Fibroblast of the conjunctiva (primary cell): Measurements from ENCODE around the gene VANGL2.

Experiments
- DNase-seq: peaks from one replicate; pipeline ENCODE4 v3.0.0-alpha.2; 2010; ENCODE audit warnings: low read depth

VANGL2 gene

GRCh38 chr1:160428053-160428452 lies 27.7 kb downstream of the VANGL2 start:
- DNase-seq, result no peak

GRCh38 chr1:160428655-160429054 lies 28.3 kb downstream of the VANGL2 start:
- no peak for DNase-seq

GRCh38 chr1:160429125-160429561 lies 28.8 kb downstream of the VANGL2 start:
- no peak for DNase-seq

- no peak for DNase-seq
Observed at GRCh38 chr1:160429702-160430535, 29.6 kb downstream of the VANGL2 start.

GRCh38 chr1:160431006-160431405 lies 30.6 kb downstream of the VANGL2 start:
- no peak for DNase-seq

GRCh38 chr1:160431571-160431970 lies 31.2 kb downstream of the VANGL2 start:
- no peak for DNase-seq

- DNase-seq, result no peak
Observed at GRCh38 chr1:160432371-160432786, 32.0 kb downstream of the VANGL2 start.

GRCh38 chr1:160436966-160437365 lies 36.6 kb downstream of the VANGL2 start:
- no peak for DNase-seq

GRCh38 chr1:160437432-160438316 lies 37.3 kb downstream of the VANGL2 start:
- DNase-seq, result no peak

GRCh38 chr1:160438317-160438918 lies 38.1 kb downstream of the VANGL2 start:
- no peak for DNase-seq

- DNase-seq, result no peak
Observed at GRCh38 chr1:160438935-160439334, 38.6 kb downstream of the VANGL2 start.

- DNase-seq, result no peak
Observed at GRCh38 chr1:160439718-160440117, 39.4 kb downstream of the VANGL2 start.

- no peak for DNase-seq
Observed at GRCh38 chr1:160446945-160447600, 46.7 kb downstream of the VANGL2 start.

GRCh38 chr1:160449494-160449893 lies 49.1 kb downstream of the VANGL2 start:
- DNase-seq, result no peak

- no peak for DNase-seq
Observed at GRCh38 chr1:160451119-160451858, 50.9 kb downstream of the VANGL2 start.

- no peak for DNase-seq
Observed at GRCh38 chr1:160451859-160452232, 51.5 kb downstream of the VANGL2 start.

GRCh38 chr1:160453443-160453842 lies 53.1 kb downstream of the VANGL2 start:
- no peak for DNase-seq

GRCh38 chr1:160454371-160455152 lies 54.2 kb downstream of the VANGL2 start:
- DNase-seq, result no peak

- no peak for DNase-seq
Observed at GRCh38 chr1:160455153-160455517, 54.8 kb downstream of the VANGL2 start.

GRCh38 chr1:160459056-160459455 lies 58.7 kb downstream of the VANGL2 start:
- DNase-seq, result no peak

GRCh38 chr1:160459687-160460086 lies 59.3 kb downstream of the VANGL2 start:
- no peak for DNase-seq
